Panc1 (cell line): Measurements from ENCODE around the gene MACROD1. TPM values are rescaled to one million over a fixed set of nuclear protein-coding genes. Genes with fewer than 3 reads are reported as not detected.

Experiments used
- ATAC-seq: fragments of 200-7000 bp; cut with Tn5 transposase; 2 replicates; pipeline ENCODE4 v1.9.1; 2020; ENCODE audit warnings: mild to moderate bottlenecking, moderate library complexity
- BruUV-seq: library from RNA; stranded (reverse); fragments of 400-500 nt; replicated peaks from 2 replicates; lab custom pipeline; 2021; lab: Mats Ljungman, UMichigan
- CTCF ChIA-PET: fragments of 300-600 bp; sonication (Branson Sonifier 250); formaldehyde crosslinking; loops from one replicate; lab custom pipeline; 2022; ENCODE audit warnings: antibody characterized with exemption; lab: Charles Lee
- POLR2A ChIA-PET: fragments of 300-600 bp; sonication (Branson Sonifier 250); formaldehyde crosslinking; loops from one replicate; lab custom pipeline; 2022; ENCODE audit warnings: antibody characterized with exemption; lab: Charles Lee
- DNase-seq: peaks from one replicate; pipeline ENCODE4 v3.0.0-alpha.2; 2010; ENCODE audit warnings: low read depth, low spot score
- H3K27ac ChIP-seq: 2 replicates; pipeline ENCODE4 v1.5.1; 2011; ENCODE audit warnings: mild to moderate bottlenecking, low read length, inconsistent platforms
- H3K27me3 ChIP-seq: fragments of 200-500 bp; sonication (Bioruptor generic); 2 replicates; pipeline ENCODE4 v1.6.0; 2014; ENCODE audit warnings: low read length, inconsistent platforms; ENCODE audit not compliant: control insufficient read depth, insufficient read depth
- H3K36me3 ChIP-seq: fragments of 200-500 bp; sonication (Bioruptor generic); 2 replicates; pipeline ENCODE4 v1.5.1; 2014; ENCODE audit warnings: inconsistent platforms, mild to moderate bottlenecking, low read length, moderate library complexity; ENCODE audit not compliant: control insufficient read depth, insufficient read depth
- H3K4me1 ChIP-seq: 2 replicates; pipeline ENCODE4 v1.5.1; 2011; ENCODE audit warnings: inconsistent platforms, mild to moderate bottlenecking, low read length, moderate library complexity; ENCODE audit not compliant: control insufficient read depth, insufficient read depth
- H3K4me3 ChIP-seq, 2 experiments: 2 replicates each; pipeline ENCODE4 v1.5.1; 2011 to 2012; ENCODE audit warnings: low read depth in 2 of 2, low read length in 2 of 2, mild to moderate bottlenecking in 2 of 2, inconsistent platforms in 1 of 2, moderate library complexity in 1 of 2
- H3K9me3 ChIP-seq: fragments of 200-500 bp; sonication (Bioruptor generic); 2 replicates; pipeline ENCODE4 v1.5.1; 2014; ENCODE audit warnings: low read depth, mild to moderate bottlenecking, inconsistent platforms, low read length, moderate library complexity; ENCODE audit not compliant: control insufficient read depth, insufficient read depth
- POLR2AphosphoS5 ChIP-seq: IDR thresholded peaks from 2 replicates; pipeline ENCODE4 v1.6.1; 2012; ENCODE audit warnings: mild to moderate bottlenecking, low read depth, low read length, moderate library complexity
- SIN3A ChIP-seq: IDR thresholded peaks from 2 replicates; pipeline ENCODE4 v1.6.1; 2012; ENCODE audit warnings: low read depth, mild to moderate bottlenecking, low read length, moderate library complexity, borderline replicate concordance; ENCODE audit not compliant: insufficient read depth
- TCF7L2 ChIP-seq: IDR thresholded peaks from 2 replicates; pipeline ENCODE4 v1.6.1; 2011; ENCODE audit warnings: mild to moderate bottlenecking, low read depth, low read length, inconsistent platforms
- in situ Hi-C: cut with HindIII; loops from 2 replicates; pipeline ENCODE4 v1.10.0; 2016; ENCODE audit warnings: low sequenced_read_pairs, low pct_unique_long_range_greater_than_20kb
- intact Hi-C: fragments of 100-400 bp; cut with micrococcal nuclease; formaldehyde crosslinking; loops from one replicate; pipeline ENCODE4 v1.10.0; 2022; ENCODE audit not compliant: unreplicated experiment
- total RNA-seq: library from RNA; stranded (reverse); gene quantifications from one replicate; pipeline ENCODE4 v1.2.1, GENCODE V29; 2021; ENCODE audit not compliant: unreplicated experiment
- TF ChIP-seq, protein P1 (sequence below), 2 experiments: IDR thresholded peaks; 2 replicates each; pipeline ENCODE4 v1.6.1; 2011 to 2012; ENCODE audit warnings: low read depth in 2 of 2, control low read depth in 1 of 2, low read length in 1 of 2, mild to moderate bottlenecking in 1 of 2, moderate library complexity in 1 of 2; ENCODE audit not compliant: insufficient read depth in 1 of 2
- TF ChIP-seq, protein P2 (sequence below): fragments of 450-650 bp; IDR thresholded peaks from 2 replicates; pipeline ENCODE4 v1.5.1; 2017; ENCODE audit warnings: mild to moderate bottlenecking

Gene MACROD1
- total RNA-seq, 1 experiment from 2014 or later = 16.8 TPM

DNA sequence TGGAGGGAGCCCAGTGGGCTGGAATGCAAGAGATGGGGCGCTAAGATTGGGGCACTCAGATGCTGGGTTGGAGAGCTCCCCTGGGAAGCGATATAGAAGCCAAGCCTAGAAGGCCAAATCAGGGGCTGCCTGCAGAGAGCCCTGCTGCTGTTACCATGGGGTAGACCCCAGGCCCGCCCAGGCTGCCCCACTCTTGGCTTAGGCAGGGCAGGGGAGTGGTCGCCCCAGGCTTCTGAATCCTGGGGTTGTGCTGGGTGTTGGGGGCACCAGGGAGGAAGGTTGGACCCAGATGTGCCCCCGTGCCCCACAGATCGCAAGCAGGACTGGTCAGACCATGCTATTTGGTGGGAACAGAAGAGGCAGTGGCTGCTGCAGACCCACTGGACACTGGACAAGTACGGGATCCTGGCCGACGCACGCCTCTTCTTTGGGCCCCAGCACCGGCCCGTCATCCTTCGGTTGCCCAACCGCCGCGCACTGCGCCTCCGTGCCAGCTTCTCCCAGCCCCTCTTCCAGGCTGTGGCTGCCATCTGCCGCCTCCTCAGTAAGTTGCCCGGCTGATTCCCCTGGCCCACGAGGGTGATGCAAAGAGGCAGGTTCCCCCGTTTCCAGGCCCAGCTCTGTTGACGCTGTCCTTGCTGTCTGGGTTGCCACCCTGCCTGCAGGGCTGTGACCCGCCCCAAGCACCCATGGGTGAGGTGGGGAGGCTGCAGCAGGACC lies 44.5 kb upstream of the MACROD1 start:
- ChIA-PET POLR2A (no interaction called here), CTCF (interaction anchor here (0.6 kb wide), 1 partner anchor 57 kb away, joined by 6 read pairs; no protein-coding TSS in a partner anchor)
- Histone ChIP-seq H3K4me3 (no peak overlapping the region), H3K4me1 (no peaks in the 10 kb centered on the region; the same call in 1 of the 2 replicates), H3K36me3 (no peaks in the 10 kb centered on the region; the same call in 1 of the 2 replicates), H3K27me3 (no peaks in the 10 kb centered on the region), H3K9me3 (no peaks in the 10 kb centered on the region), H3K27ac (no peak overlapping the region)
- DNase-seq = no peak
- ATAC-seq = no peak
- TF ChIP-seq, protein P1, sequence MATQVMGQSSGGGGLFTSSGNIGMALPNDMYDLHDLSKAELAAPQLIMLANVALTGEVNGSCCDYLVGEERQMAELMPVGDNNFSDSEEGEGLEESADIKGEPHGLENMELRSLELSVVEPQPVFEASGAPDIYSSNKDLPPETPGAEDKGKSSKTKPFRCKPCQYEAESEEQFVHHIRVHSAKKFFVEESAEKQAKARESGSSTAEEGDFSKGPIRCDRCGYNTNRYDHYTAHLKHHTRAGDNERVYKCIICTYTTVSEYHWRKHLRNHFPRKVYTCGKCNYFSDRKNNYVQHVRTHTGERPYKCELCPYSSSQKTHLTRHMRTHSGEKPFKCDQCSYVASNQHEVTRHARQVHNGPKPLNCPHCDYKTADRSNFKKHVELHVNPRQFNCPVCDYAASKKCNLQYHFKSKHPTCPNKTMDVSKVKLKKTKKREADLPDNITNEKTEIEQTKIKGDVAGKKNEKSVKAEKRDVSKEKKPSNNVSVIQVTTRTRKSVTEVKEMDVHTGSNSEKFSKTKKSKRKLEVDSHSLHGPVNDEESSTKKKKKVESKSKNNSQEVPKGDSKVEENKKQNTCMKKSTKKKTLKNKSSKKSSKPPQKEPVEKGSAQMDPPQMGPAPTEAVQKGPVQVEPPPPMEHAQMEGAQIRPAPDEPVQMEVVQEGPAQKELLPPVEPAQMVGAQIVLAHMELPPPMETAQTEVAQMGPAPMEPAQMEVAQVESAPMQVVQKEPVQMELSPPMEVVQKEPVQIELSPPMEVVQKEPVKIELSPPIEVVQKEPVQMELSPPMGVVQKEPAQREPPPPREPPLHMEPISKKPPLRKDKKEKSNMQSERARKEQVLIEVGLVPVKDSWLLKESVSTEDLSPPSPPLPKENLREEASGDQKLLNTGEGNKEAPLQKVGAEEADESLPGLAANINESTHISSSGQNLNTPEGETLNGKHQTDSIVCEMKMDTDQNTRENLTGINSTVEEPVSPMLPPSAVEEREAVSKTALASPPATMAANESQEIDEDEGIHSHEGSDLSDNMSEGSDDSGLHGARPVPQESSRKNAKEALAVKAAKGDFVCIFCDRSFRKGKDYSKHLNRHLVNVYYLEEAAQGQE (IDR thresholded peaks at IDR 0.05; ENCODE audit: insufficient read depth in 1 of 2, low read depth in 2 of 2, low read length in 1 of 2) = no peak
- TF ChIP-seq SIN3A = no peak
- BruUV-seq = no TSS peak
- in situ Hi-C loops (no loop called here), intact Hi-C loops (no loop called here)

DNA sequence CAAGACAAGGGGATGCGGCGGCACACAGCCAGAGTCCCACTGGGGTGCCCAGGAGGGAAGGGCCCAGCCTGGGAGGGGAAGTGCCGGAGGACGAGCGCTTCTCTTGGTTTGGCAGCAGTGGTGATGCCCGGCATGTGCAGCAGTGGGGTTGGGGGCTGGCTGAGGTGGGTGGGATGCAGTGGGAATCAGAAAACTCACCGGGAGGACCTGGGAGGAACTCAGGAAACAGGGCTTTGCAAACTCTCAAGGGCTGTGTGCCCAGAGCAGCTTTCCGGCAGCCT lies 43.6 kb upstream of the MACROD1 start:
- H3K27ac ChIP-seq = no peak overlapping the region
- H3K4me3 ChIP-seq = no peak overlapping the region
- in situ Hi-C loops (no loop called here), intact Hi-C loops (no loop called here)
- H3K27me3 ChIP-seq = no peaks in the 10 kb centered on the region
- BruUV-seq = no TSS peak
- ChIA-PET POLR2A (no interaction called here), CTCF (no interaction called here)
- H3K36me3 ChIP-seq = no peaks in the 10 kb centered on the region; the same call in none of the 2 replicates
- H3K9me3 ChIP-seq = no peaks in the 10 kb centered on the region
- DNase-seq (no peak), ATAC-seq (no peak)
- H3K4me1 ChIP-seq = no peaks in the 10 kb centered on the region; the same call in 1 of the 2 replicates
- TF ChIP-seq POLR2AphosphoS5 (no peak), SIN3A (no peak), TCF7L2 (no peak)
- TF ChIP-seq, protein P2, sequence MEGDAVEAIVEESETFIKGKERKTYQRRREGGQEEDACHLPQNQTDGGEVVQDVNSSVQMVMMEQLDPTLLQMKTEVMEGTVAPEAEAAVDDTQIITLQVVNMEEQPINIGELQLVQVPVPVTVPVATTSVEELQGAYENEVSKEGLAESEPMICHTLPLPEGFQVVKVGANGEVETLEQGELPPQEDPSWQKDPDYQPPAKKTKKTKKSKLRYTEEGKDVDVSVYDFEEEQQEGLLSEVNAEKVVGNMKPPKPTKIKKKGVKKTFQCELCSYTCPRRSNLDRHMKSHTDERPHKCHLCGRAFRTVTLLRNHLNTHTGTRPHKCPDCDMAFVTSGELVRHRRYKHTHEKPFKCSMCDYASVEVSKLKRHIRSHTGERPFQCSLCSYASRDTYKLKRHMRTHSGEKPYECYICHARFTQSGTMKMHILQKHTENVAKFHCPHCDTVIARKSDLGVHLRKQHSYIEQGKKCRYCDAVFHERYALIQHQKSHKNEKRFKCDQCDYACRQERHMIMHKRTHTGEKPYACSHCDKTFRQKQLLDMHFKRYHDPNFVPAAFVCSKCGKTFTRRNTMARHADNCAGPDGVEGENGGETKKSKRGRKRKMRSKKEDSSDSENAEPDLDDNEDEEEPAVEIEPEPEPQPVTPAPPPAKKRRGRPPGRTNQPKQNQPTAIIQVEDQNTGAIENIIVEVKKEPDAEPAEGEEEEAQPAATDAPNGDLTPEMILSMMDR = no peak
- TF ChIP-seq, protein P1 (IDR thresholded peaks at IDR 0.05; ENCODE audit: insufficient read depth in 1 of 2, low read depth in 2 of 2, low read length in 1 of 2) = no peak
